ENCODE measurements around the gene GBA2.

GBA2 gene

GRCh38 chr9:35714579-35715252, 34.3 kb downstream of the GBA2 start:
- no peak overlapping the region for H3K4me3 ChIP-seq (ENCODE audit: low read depth, low read length)
- DNase-seq (ENCODE audit: low read depth): no peak
- no peak for TF ChIP-seq CTCF (IDR thresholded peaks at IDR 0.05; ENCODE audit: control insufficient read depth, extremely low read depth, insufficient read depth)

- no peak for TF ChIP-seq CTCF (IDR thresholded peaks at IDR 0.05; ENCODE audit: control insufficient read depth, extremely low read depth, insufficient read depth)
- no peak for DNase-seq (ENCODE audit: low read depth)
Measured at GRCh38 chr9:35714123-35714522, 34.9 kb downstream of the GBA2 start.

GRCh38 chr9:35713578-35713977, 35.5 kb downstream of the GBA2 start:
- no peak for DNase-seq (ENCODE audit: low read depth)
- no peak for TF ChIP-seq CTCF (IDR thresholded peaks at IDR 0.05; ENCODE audit: control insufficient read depth, extremely low read depth, insufficient read depth)
- H3K4me3 ChIP-seq (ENCODE audit: low read depth, low read length): no peak overlapping the region

More at GRCh38 chr9:35714123-35714522, 34.9 kb downstream of the GBA2 start:
- H3K4me3 ChIP-seq (ENCODE audit: low read depth, low read length): no peak overlapping the region

- TF ChIP-seq CTCF (IDR thresholded peaks at IDR 0.05; ENCODE audit: control insufficient read depth, extremely low read depth, insufficient read depth): no peak
- H3K4me3 ChIP-seq (ENCODE audit: low read depth, low read length): no peak overlapping the region
- no peak for DNase-seq (ENCODE audit: low read depth)
Measured at GRCh38 chr9:35712762-35713400, 36.1 kb downstream of the GBA2 start.

GRCh38 chr9:35711501-35712428, 37.3 kb downstream of the GBA2 start:
- no peak for TF ChIP-seq CTCF (IDR thresholded peaks at IDR 0.05; ENCODE audit: control insufficient read depth, extremely low read depth, insufficient read depth)
- no peak overlapping the region for H3K4me3 ChIP-seq (ENCODE audit: low read depth, low read length)
- DNase-seq (ENCODE audit: low read depth): no peak

GRCh38 chr9:35710818-35711500, 38.1 kb downstream of the GBA2 start:
- no peak for TF ChIP-seq CTCF (IDR thresholded peaks at IDR 0.05; ENCODE audit: control insufficient read depth, extremely low read depth, insufficient read depth)
- no peak overlapping the region for H3K4me3 ChIP-seq (ENCODE audit: low read depth, low read length)
- DNase-seq (ENCODE audit: low read depth): no peak

Data from LNCaP clone FGC (cell line).